Measurements from ENCODE around the gene RNF213. TPM values are rescaled to one million over a fixed set of nuclear protein-coding genes. Genes with fewer than 3 reads are reported as not detected.

Gene RNF213
- polyA plus RNA-seq, 1 donor (not counting 4 experiments of a cell fraction or from before 2014, with no cell fraction given): 24.4 TPM

DNA sequence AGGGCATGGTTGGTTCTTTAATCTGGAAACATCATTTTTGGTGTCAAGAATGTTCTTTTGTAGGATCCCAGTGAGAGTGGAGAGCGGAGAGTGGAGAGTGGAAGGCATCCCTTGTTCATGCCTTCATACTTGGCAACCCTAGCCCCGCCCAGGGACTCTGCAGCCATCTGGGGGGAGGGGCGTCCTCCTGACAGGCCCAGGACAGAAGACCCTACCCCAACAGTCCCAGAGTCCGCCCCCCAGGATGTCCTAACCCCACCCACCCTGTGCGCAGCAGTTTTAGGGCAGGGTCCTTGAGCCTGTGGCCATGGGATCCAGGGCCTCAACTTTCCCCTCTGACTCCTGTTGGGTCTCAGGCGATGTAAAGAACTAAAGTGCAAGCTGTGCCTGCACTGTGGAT, 36.0 kb upstream of the RNF213 start:
- no peaks in the 10 kb centered on the region for H4K20me1 ChIP-seq (ENCODE audit: control insufficient read depth, extremely low read depth, insufficient read depth, low read length)
- no peak overlapping the region for H3K4me2 ChIP-seq (ENCODE audit: control insufficient read depth, extremely low read depth, insufficient read depth, low read depth, low read length)
- no peak overlapping the region for H3K9ac ChIP-seq (ENCODE audit: control insufficient read depth, extremely low read depth, insufficient read depth, low read length)
- no peak overlapping the region for H3K27ac ChIP-seq (ENCODE audit: control insufficient read depth, insufficient read depth, low read length)
- dilution Hi-C loops (cut with MboI; ENCODE audit: extremely low pct_ligation_motif_present, low sequenced_read_pairs): no loop called here
- no peak for TF ChIP-seq EZH2 (IDR thresholded peaks at IDR 0.05; ENCODE audit: low read length)
- no peak for TF ChIP-seq CTCF (optimal IDR thresholded peaks at IDR 0.05 in 1 of 3, IDR thresholded peaks at IDR 0.05 in 1 of 3, conservative IDR thresholded peaks at IDR 0.05 in 1 of 3; ENCODE audit: extremely low read depth in 1 of 3, insufficient read depth in 2 of 3, low read length in 3 of 3)
- H3K9me3 ChIP-seq (ENCODE audit: control insufficient read depth, low read depth, low read length): no peaks in the 10 kb centered on the region
- H2AFZ ChIP-seq (ENCODE audit: control insufficient read depth, low read length): no peak overlapping the region
- FAIRE-seq: no peak
- no peaks in the 10 kb centered on the region for H3K36me3 ChIP-seq (ENCODE audit: control insufficient read depth in 2 of 2, extremely low read depth in 1 of 2, insufficient read depth in 2 of 2, low read length in 2 of 2)
- H3K9me1 ChIP-seq (ENCODE audit: control insufficient read depth, extremely low read depth, insufficient read depth, low read length): no peaks in the 10 kb centered on the region
- H3K27me3 ChIP-seq (ENCODE audit: control insufficient read depth, extremely low read depth, insufficient read depth, low read length): no peaks in the 10 kb centered on the region
- no peaks in the 10 kb centered on the region for H3K79me2 ChIP-seq (ENCODE audit: control insufficient read depth, insufficient read depth, low read length)
- H3K4me1 ChIP-seq (ENCODE audit: control insufficient read depth, extremely low read depth, insufficient read depth, low read length): peaks cover 2% of the 10 kb centered on the region
- H3K4me3 ChIP-seq (ENCODE audit: control insufficient read depth in 2 of 3, extremely low read depth in 1 of 3, insufficient read depth in 2 of 3, low read depth in 1 of 3, low read length in 3 of 3): no peak overlapping the region
- no peak for DNase-seq (ENCODE audit: low read depth, low spot score)

GRCh38 chr17:80225230-80225629, 35.4 kb upstream of the RNF213 start:
- Histone ChIP-seq H3K9ac (ENCODE audit: control insufficient read depth, extremely low read depth, insufficient read depth, low read length) (no peak overlapping the region), H3K36me3 (ENCODE audit: control insufficient read depth in 2 of 2, extremely low read depth in 1 of 2, insufficient read depth in 2 of 2, low read length in 2 of 2) (no peaks in the 10 kb centered on the region), H3K4me2 (ENCODE audit: control insufficient read depth, extremely low read depth, insufficient read depth, low read depth, low read length) (no peak overlapping the region), H2AFZ (ENCODE audit: control insufficient read depth, low read length) (no peak overlapping the region), H3K4me3 (ENCODE audit: control insufficient read depth in 2 of 3, extremely low read depth in 1 of 3, insufficient read depth in 2 of 3, low read depth in 1 of 3, low read length in 3 of 3) (no peak overlapping the region), H3K4me1 (ENCODE audit: control insufficient read depth, extremely low read depth, insufficient read depth, low read length) (no peaks in the 10 kb centered on the region), H4K20me1 (ENCODE audit: control insufficient read depth, extremely low read depth, insufficient read depth, low read length) (no peaks in the 10 kb centered on the region), H3K9me3 (ENCODE audit: control insufficient read depth, low read depth, low read length) (no peaks in the 10 kb centered on the region), H3K27ac (ENCODE audit: control insufficient read depth, insufficient read depth, low read length) (no peak overlapping the region), H3K27me3 (ENCODE audit: control insufficient read depth, extremely low read depth, insufficient read depth, low read length) (no peaks in the 10 kb centered on the region), H3K79me2 (ENCODE audit: control insufficient read depth, insufficient read depth, low read length) (no peaks in the 10 kb centered on the region), H3K9me1 (ENCODE audit: control insufficient read depth, extremely low read depth, insufficient read depth, low read length) (no peaks in the 10 kb centered on the region)
- DNase-seq (ENCODE audit: low read depth, low spot score): no peak
- TF ChIP-seq CTCF (optimal IDR thresholded peaks at IDR 0.05 in 1 of 3, IDR thresholded peaks at IDR 0.05 in 1 of 3, conservative IDR thresholded peaks at IDR 0.05 in 1 of 3; ENCODE audit: extremely low read depth in 1 of 3, insufficient read depth in 2 of 3, low read length in 3 of 3) (no peak), EZH2 (IDR thresholded peaks at IDR 0.05; ENCODE audit: low read length) (no peak)
- FAIRE-seq: no peak
- dilution Hi-C loops (cut with MboI; ENCODE audit: extremely low pct_ligation_motif_present, low sequenced_read_pairs): no loop called here

Measured in keratinocyte (primary cell).